ENCODE data around the gene NALCN. TPM values are rescaled to one million over a fixed set of nuclear protein-coding genes. Genes with fewer than 3 reads are reported as not detected.

NALCN gene
- total and polyA plus RNA-seq, 4 donors = 0.09 to 0.92 (median 0.18) TPM

- Histone ChIP-seq H3K27ac (ENCODE audit: low read depth in 1 of 2, low read length in 2 of 2) (no peak overlapping the region), H3K9me3 (ENCODE audit: control insufficient read depth in 4 of 4, low read length in 3 of 4) (no peaks in the 10 kb centered on the region), H3K9ac (ENCODE audit: low read depth in 1 of 2, low read length in 2 of 2) (no peak overlapping the region), H3K4me3 (ENCODE audit: low read depth in 1 of 3, low read length in 3 of 3) (no peak overlapping the region), H3K4me1 (ENCODE audit: control insufficient read depth in 4 of 4, insufficient read depth in 4 of 4, low read length in 3 of 4) (no peaks in the 10 kb centered on the region), H3K36me3 (ENCODE audit: control insufficient read depth in 4 of 4, insufficient read depth in 3 of 4, low read depth in 1 of 4, low read length in 3 of 4) (no peaks in the 10 kb centered on the region), H3K27me3 (ENCODE audit: control insufficient read depth in 4 of 4, insufficient read depth in 4 of 4, low read length in 3 of 4) (no peaks in the 10 kb centered on the region)
- TF ChIP-seq RAD21 (IDR thresholded peaks at IDR 0.05) (no peak), REST (IDR thresholded peaks at IDR 0.05) (no peak), NR2F2 (IDR thresholded peaks at IDR 0.05) (no peak), TAF1 (conservative IDR thresholded peaks at IDR 0.05) (no peak), SP1 (IDR thresholded peaks at IDR 0.05) (no peak), EGR1 (IDR thresholded peaks at IDR 0.05; ENCODE audit: low read depth in 2 of 2) (no peak), ZBTB33 (IDR thresholded peaks at IDR 0.05) (no peak), HNF4G (IDR thresholded peaks at IDR 0.05) (no peak), FOXA2 (IDR thresholded peaks at IDR 0.05) (no peak), HNF4A (conservative IDR thresholded peaks at IDR 0.05) (no peak)
- TF ChIP-seq, protein P1, sequence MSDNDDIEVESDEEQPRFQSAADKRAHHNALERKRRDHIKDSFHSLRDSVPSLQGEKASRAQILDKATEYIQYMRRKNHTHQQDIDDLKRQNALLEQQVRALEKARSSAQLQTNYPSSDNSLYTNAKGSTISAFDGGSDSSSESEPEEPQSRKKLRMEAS (IDR thresholded peaks at IDR 0.05) = no peak
- WGBS = 74% methylated on average over 3 of the region's 3 CpGs
- DNase-seq (ENCODE audit: low spot score) = no peak
Measured at GRCh38 chr13:101190337-101190736, 226.0 kb downstream of the NALCN start.

DNA sequence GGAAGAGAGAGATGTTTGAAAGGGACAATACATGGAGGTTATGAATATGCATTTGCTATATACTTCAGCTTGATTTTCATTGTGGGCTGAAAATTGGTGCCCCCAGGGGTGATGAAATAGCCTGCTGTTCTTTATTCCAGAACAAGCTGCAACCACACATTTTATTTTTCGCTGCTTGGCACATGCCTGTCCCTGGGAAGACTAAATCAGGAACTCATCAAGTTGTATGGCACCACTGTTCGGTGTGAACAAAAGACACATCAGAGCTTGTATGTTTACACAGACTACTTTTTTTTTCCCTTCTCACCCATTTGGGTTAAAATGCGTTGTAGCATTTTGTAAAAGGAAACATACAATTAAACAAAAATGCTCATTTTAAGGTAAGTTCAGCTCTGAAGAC lies 230.7 kb downstream of the NALCN start:
- TF ChIP-seq HNF4A (conservative IDR thresholded peaks at IDR 0.05) = no peak
- TF ChIP-seq NR2F2 (IDR thresholded peaks at IDR 0.05) = no peak
- TF ChIP-seq FOXA1 (IDR thresholded peaks at IDR 0.05) = no peak
- TF ChIP-seq, protein P1 (IDR thresholded peaks at IDR 0.05) = no peak
- no peak for TF ChIP-seq HNF4G (IDR thresholded peaks at IDR 0.05)
- TF ChIP-seq, protein P2, sequence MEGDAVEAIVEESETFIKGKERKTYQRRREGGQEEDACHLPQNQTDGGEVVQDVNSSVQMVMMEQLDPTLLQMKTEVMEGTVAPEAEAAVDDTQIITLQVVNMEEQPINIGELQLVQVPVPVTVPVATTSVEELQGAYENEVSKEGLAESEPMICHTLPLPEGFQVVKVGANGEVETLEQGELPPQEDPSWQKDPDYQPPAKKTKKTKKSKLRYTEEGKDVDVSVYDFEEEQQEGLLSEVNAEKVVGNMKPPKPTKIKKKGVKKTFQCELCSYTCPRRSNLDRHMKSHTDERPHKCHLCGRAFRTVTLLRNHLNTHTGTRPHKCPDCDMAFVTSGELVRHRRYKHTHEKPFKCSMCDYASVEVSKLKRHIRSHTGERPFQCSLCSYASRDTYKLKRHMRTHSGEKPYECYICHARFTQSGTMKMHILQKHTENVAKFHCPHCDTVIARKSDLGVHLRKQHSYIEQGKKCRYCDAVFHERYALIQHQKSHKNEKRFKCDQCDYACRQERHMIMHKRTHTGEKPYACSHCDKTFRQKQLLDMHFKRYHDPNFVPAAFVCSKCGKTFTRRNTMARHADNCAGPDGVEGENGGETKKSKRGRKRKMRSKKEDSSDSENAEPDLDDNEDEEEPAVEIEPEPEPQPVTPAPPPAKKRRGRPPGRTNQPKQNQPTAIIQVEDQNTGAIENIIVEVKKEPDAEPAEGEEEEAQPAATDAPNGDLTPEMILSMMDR (IDR thresholded peaks at IDR 0.05; ENCODE audit: low read depth, low read length, missing input control) = no peak
- TF ChIP-seq TAF1 (conservative IDR thresholded peaks at IDR 0.05) = no peak
- TF ChIP-seq REST (IDR thresholded peaks at IDR 0.05) = no peak
- no peak for TF ChIP-seq FOXA2 (IDR thresholded peaks at IDR 0.05)
- TF ChIP-seq RXRA (IDR thresholded peaks at IDR 0.05) = no peak
- TF ChIP-seq JUND (IDR thresholded peaks at IDR 0.05) = no peak
- no peak for TF ChIP-seq EGR1 (IDR thresholded peaks at IDR 0.05; ENCODE audit: low read depth in 2 of 2)
- TF ChIP-seq, protein P3, sequence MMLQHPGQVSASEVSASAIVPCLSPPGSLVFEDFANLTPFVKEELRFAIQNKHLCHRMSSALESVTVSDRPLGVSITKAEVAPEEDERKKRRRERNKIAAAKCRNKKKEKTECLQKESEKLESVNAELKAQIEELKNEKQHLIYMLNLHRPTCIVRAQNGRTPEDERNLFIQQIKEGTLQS (IDR thresholded peaks at IDR 0.05) = no peak
- no peak for TF ChIP-seq ZBTB33 (IDR thresholded peaks at IDR 0.05)
- no peak for TF ChIP-seq SP1 (IDR thresholded peaks at IDR 0.05)
- TF ChIP-seq YY1 (IDR thresholded peaks at IDR 0.05) = no peak
- no peak overlapping the region for H3K9ac ChIP-seq (ENCODE audit: low read depth in 1 of 2, low read length in 2 of 2)
- H3K36me3 ChIP-seq (ENCODE audit: control insufficient read depth in 4 of 4, insufficient read depth in 3 of 4, low read depth in 1 of 4, low read length in 3 of 4) = no peaks in the 10 kb centered on the region
- H3K27me3 ChIP-seq (ENCODE audit: control insufficient read depth in 4 of 4, insufficient read depth in 4 of 4, low read length in 3 of 4) = peaks cover 0 to 2% (median 0%) of the 10 kb centered on the region in 4 donors
- WGBS = 78% methylated on average over 3 of the region's 3 CpGs
- no peaks in the 10 kb centered on the region for H3K9me3 ChIP-seq (ENCODE audit: control insufficient read depth in 4 of 4, low read length in 3 of 4)
- H3K27ac ChIP-seq (ENCODE audit: low read depth in 1 of 2, low read length in 2 of 2) = no peak overlapping the region
- H3K4me3 ChIP-seq (ENCODE audit: low read depth in 1 of 3, low read length in 3 of 3) = no peak overlapping the region
- no peak for DNase-seq (ENCODE audit: low spot score)
- H3K4me1 ChIP-seq (ENCODE audit: control insufficient read depth in 4 of 4, insufficient read depth in 4 of 4, low read length in 3 of 4) = no peaks in the 10 kb centered on the region

All from liver (tissue), 9 donors.